KOPT-K1 (cell line): ENCODE measurements around the gene SLC38A11.

Source experiments
- H3K27ac ChIP-seq: fragments of 200-600 bp; sonication (generic); 2 replicates; pipeline ENCODE4 v1.5.1; 2016; ENCODE audit warnings: antibody characterized with exemption, mild to moderate bottlenecking, low read depth, low read length; ENCODE audit not compliant: poor library complexity, severe bottlenecking
- H3K36me3 ChIP-seq: fragments of 200-600 bp; sonication (generic); 2 replicates; pipeline ENCODE4 v1.5.1; 2017; ENCODE audit warnings: antibody characterized with exemption, mild to moderate bottlenecking, low read length, moderate library complexity; ENCODE audit not compliant: insufficient read depth
- H3K9me3 ChIP-seq: fragments of 200-600 bp; sonication (generic); 2 replicates; pipeline ENCODE4 v1.5.1; 2017; ENCODE audit warnings: antibody characterized with exemption, low read length, mild to moderate bottlenecking; ENCODE audit not compliant: insufficient read depth, poor library complexity, severe bottlenecking

Gene SLC38A11

GRCh38 chr2:164947281-164947680 is 8.0 kb downstream of the SLC38A11 start:
- no peaks in the 10 kb centered on the region for H3K36me3 ChIP-seq
- no peaks in the 10 kb centered on the region for H3K9me3 ChIP-seq
- no peak overlapping the region for H3K27ac ChIP-seq

- Histone ChIP-seq H3K36me3 (no peaks in the 10 kb centered on the region), H3K27ac (no peak overlapping the region), H3K9me3 (no peaks in the 10 kb centered on the region)
Measured at GRCh38 chr2:164943289-164943688, 12.0 kb downstream of the SLC38A11 start.

GRCh38 chr2:164937864-164938401 is 17.4 kb downstream of the SLC38A11 start:
- Histone ChIP-seq H3K9me3 (no peaks in the 10 kb centered on the region), H3K27ac (no peak overlapping the region), H3K36me3 (no peaks in the 10 kb centered on the region)

GRCh38 chr2:164935118-164936101 is 19.9 kb downstream of the SLC38A11 start:
- H3K36me3 ChIP-seq, result no peaks in the 10 kb centered on the region
- no peak overlapping the region for H3K27ac ChIP-seq
- H3K9me3 ChIP-seq, result no peaks in the 10 kb centered on the region

- no peaks in the 10 kb centered on the region for H3K9me3 ChIP-seq
- no peaks in the 10 kb centered on the region for H3K36me3 ChIP-seq
- no peak overlapping the region for H3K27ac ChIP-seq
Measured at GRCh38 chr2:164934401-164935117, 20.8 kb downstream of the SLC38A11 start.

DNA sequence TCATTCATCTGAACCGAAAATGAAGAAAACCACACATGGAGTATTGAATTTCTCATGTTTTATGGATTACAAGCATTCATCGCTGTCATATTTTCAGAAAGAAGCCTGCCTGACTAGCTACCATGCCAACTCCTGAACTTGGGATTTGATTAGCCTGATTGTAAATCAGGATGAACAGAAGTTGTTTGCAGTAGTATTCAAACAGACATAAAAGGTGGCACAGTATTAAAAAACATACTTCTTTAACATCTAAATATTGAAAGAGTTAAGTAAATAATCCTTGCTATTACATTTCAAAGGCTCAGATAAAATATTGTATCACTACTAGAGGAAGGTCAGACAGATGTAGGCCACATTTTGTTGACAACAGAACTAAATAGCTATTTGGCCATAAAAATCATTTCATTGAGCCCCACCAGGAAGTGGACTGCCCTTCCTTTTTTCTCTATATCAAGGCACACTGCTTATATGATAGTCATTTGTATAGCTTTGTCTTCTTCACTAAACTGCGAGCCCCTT is 21.6 kb downstream of the SLC38A11 start:
- no peak overlapping the region for H3K27ac ChIP-seq
- H3K36me3 ChIP-seq, result no peaks in the 10 kb centered on the region
- H3K9me3 ChIP-seq, result no peaks in the 10 kb centered on the region

- Histone ChIP-seq H3K36me3 (no peaks in the 10 kb centered on the region), H3K9me3 (no peaks in the 10 kb centered on the region), H3K27ac (no peak overlapping the region)
Measured at GRCh38 chr2:164932377-164932776, 22.9 kb downstream of the SLC38A11 start.

DNA sequence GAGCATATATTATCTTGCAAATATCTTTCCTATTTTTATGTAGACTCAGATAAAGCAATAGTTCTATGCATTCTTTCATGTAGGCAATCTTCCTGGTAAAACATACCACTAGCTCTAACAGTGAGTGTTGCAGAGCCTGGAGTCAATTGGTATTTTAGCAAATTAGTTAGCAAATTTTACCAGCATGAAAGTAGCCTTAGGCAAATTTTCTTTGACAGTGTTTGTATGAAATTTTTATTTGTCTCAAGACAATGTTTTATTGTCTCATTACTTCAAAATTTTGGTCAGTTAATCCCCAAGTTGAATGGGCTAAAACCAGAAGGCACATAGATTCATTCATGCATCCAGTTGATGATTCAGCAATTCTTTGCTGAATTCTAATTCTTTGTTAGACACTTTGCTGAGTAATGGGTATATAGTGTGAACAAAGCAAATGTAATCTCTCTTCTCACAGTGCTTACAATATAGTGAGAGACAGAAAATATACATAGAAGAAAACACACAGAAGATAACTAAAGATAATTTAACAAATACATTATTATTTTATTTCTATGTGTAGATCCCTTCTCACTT is 27.1 kb downstream of the SLC38A11 start:
- Histone ChIP-seq H3K27ac (no peak overlapping the region), H3K36me3 (no peaks in the 10 kb centered on the region), H3K9me3 (no peaks in the 10 kb centered on the region)

GRCh38 chr2:164922134-164922533 is 33.2 kb downstream of the SLC38A11 start:
- no peaks in the 10 kb centered on the region for H3K36me3 ChIP-seq
- no peaks in the 10 kb centered on the region for H3K9me3 ChIP-seq
- no peak overlapping the region for H3K27ac ChIP-seq

DNA sequence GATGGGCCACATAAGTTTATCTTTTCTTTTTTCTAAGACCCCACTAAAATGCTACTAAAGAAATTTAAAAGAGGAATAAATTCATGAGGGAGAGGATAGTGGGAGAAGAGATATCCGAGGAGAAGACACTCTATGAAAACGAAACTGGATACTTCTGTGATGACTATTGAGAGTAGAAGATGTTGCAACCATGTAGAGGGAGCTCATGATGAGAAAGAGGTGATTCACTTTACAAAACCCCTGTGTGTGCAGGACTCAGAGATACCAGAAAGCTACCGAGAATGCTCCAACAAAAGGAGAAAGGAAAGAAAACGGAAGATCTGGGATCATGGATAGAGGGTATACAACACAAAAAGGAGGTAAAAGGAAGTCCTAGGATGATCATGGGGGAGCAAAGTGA is 34.9 kb downstream of the SLC38A11 start:
- no peaks in the 10 kb centered on the region for H3K9me3 ChIP-seq
- H3K36me3 ChIP-seq, result no peaks in the 10 kb centered on the region
- H3K27ac ChIP-seq, result no peak overlapping the region

- Histone ChIP-seq H3K27ac (no peak overlapping the region), H3K9me3 (no peaks in the 10 kb centered on the region), H3K36me3 (no peaks in the 10 kb centered on the region)
Measured at GRCh38 chr2:164917296-164917903, 37.9 kb downstream of the SLC38A11 start.

GRCh38 chr2:164915566-164915965 is 39.8 kb downstream of the SLC38A11 start:
- Histone ChIP-seq H3K27ac (no peak overlapping the region), H3K36me3 (no peaks in the 10 kb centered on the region), H3K9me3 (no peaks in the 10 kb centered on the region)

GRCh38 chr2:164913640-164914350 is 41.5 kb downstream of the SLC38A11 start:
- H3K9me3 ChIP-seq, result no peaks in the 10 kb centered on the region
- no peaks in the 10 kb centered on the region for H3K36me3 ChIP-seq
- H3K27ac ChIP-seq, result no peak overlapping the region

DNA sequence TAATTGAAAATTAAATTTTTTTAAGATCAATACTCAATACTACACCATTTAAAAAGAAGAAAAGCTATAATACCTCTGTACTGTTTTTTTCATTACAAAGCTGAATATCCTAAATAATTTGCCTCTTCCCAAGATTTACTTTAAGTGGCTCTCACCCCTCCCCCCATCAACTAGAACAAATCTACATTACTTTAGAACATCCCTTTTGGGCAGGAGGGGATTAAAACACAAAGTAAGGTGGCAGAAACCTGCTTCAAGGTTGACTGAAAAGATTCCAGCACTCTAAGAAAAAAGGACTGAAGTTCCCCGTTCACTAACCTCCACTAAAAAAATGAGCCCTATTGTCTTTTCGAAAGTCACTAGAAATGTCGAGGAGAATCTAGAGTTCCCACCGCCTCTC is 42.3 kb downstream of the SLC38A11 start:
- no peak overlapping the region for H3K27ac ChIP-seq
- no peaks in the 10 kb centered on the region for H3K36me3 ChIP-seq
- H3K9me3 ChIP-seq, result no peaks in the 10 kb centered on the region
